H9 (cell line): Measurements from ENCODE around the gene SERINC3. TPM values are rescaled to one million over a fixed set of nuclear protein-coding genes. Genes with fewer than 3 reads are reported as not detected.

Experiments used
- DNase-seq: peaks from one replicate; pipeline ENCODE4 v3.0.0-alpha.2; 2017
- H2AFZ ChIP-seq: one replicate; pipeline ENCODE4 v1.6.1; 2013; ENCODE audit warnings: mild to moderate bottlenecking, low read length, control low read depth, moderate library complexity
- H2AK5ac ChIP-seq: 2 replicates; pipeline ENCODE4 v1.6.1; 2013; ENCODE audit warnings: low read length, control low read depth, mixed read lengths; ENCODE audit not compliant: insufficient read length
- H2BK120ac ChIP-seq: one replicate; pipeline ENCODE4 v1.6.1; 2013; ENCODE audit warnings: low read depth, mild to moderate bottlenecking, low read length, control low read depth, inconsistent platforms; ENCODE audit not compliant: poor library complexity, severe bottlenecking
- H2BK12ac ChIP-seq: 2 replicates; pipeline ENCODE4 v1.6.1; 2013; ENCODE audit warnings: low read length, control low read depth, mixed read lengths, low read depth; ENCODE audit not compliant: insufficient read length
- H2BK15ac ChIP-seq: 2 replicates; pipeline ENCODE4 v1.6.1; 2013; ENCODE audit warnings: low read depth, low read length, control low read depth
- H2BK20ac ChIP-seq: one replicate; pipeline ENCODE4 v1.6.1; 2013; ENCODE audit warnings: low read depth, mild to moderate bottlenecking, low read length, control low read depth, inconsistent platforms; ENCODE audit not compliant: poor library complexity, severe bottlenecking
- H2BK5ac ChIP-seq: 2 replicates; pipeline ENCODE4 v1.6.1; 2013; ENCODE audit warnings: low read length, control low read depth, mixed read lengths; ENCODE audit not compliant: insufficient read length
- H3K14ac ChIP-seq: 2 replicates; pipeline ENCODE4 v1.6.1; 2013; ENCODE audit warnings: low read length, control low read depth; ENCODE audit not compliant: insufficient read depth
- H3K18ac ChIP-seq: 2 replicates; pipeline ENCODE4 v1.6.1; 2013; ENCODE audit warnings: low read depth, mild to moderate bottlenecking, mixed read lengths, low read length, control low read depth; ENCODE audit not compliant: insufficient read length
- H3K23ac ChIP-seq: 2 replicates; pipeline ENCODE4 v1.6.1; 2013; ENCODE audit warnings: low read length, control low read depth, mixed read lengths, low read depth; ENCODE audit not compliant: insufficient read length
- H3K23me2 ChIP-seq: 2 replicates; pipeline ENCODE4 v1.6.1; 2013; ENCODE audit warnings: low read depth, mild to moderate bottlenecking, mixed read lengths, low read length, control low read depth; ENCODE audit not compliant: insufficient read length, poor library complexity, severe bottlenecking
- H3K27ac ChIP-seq: 2 replicates; pipeline ENCODE4 v1.5.1; 2013; ENCODE audit warnings: low read length, control low read depth, mixed read lengths, low read depth; ENCODE audit not compliant: insufficient read length
- H3K27me3 ChIP-seq: 2 replicates; pipeline ENCODE4 v1.6.1; 2013; ENCODE audit warnings: low read length, control low read depth, inconsistent platforms; ENCODE audit not compliant: insufficient read depth
- H3K4ac ChIP-seq: 2 replicates; pipeline ENCODE4 v1.6.1; 2013; ENCODE audit warnings: low read depth, mild to moderate bottlenecking, control low read depth, inconsistent platforms, low read length, moderate library complexity
- H3K4me1 ChIP-seq: 2 replicates; pipeline ENCODE4 v1.6.1; 2013; ENCODE audit warnings: low read length, control low read depth, inconsistent platforms; ENCODE audit not compliant: insufficient read depth
- H3K4me2 ChIP-seq: 2 replicates; pipeline ENCODE4 v1.6.1; 2013; ENCODE audit warnings: low read length, control low read depth, mixed read lengths; ENCODE audit not compliant: insufficient read length, insufficient read depth
- H3K56ac ChIP-seq: 2 replicates; pipeline ENCODE4 v1.6.1; 2013; ENCODE audit warnings: low read depth, mild to moderate bottlenecking, mixed read lengths, low read length, control low read depth; ENCODE audit not compliant: insufficient read length
- H3K79me1 ChIP-seq: 2 replicates; pipeline ENCODE4 v1.6.1; 2013; ENCODE audit warnings: low read depth, mild to moderate bottlenecking, moderate library complexity, low read length, control low read depth, inconsistent platforms; ENCODE audit not compliant: insufficient read depth, poor library complexity, severe bottlenecking
- H3K79me2 ChIP-seq: 2 replicates; pipeline ENCODE4 v1.6.1; 2013; ENCODE audit warnings: low read length, control low read depth, inconsistent platforms; ENCODE audit not compliant: insufficient read depth
- H3K9ac ChIP-seq: 2 replicates; pipeline ENCODE4 v1.6.1; 2013; ENCODE audit warnings: low read length, control low read depth, mixed read lengths; ENCODE audit not compliant: insufficient read length; ENCODE audit errors: extremely low read depth
- H3K9me3 ChIP-seq: one replicate; pipeline ENCODE4 v1.6.1; 2013; ENCODE audit warnings: low read depth, low read length, inconsistent platforms; ENCODE audit not compliant: control insufficient read depth
- H3T11ph ChIP-seq: one replicate; pipeline ENCODE4 v1.6.1; 2013; ENCODE audit warnings: mild to moderate bottlenecking, low read length, control low read depth, inconsistent platforms
- H4K20me1 ChIP-seq: one replicate; pipeline ENCODE4 v1.6.1; 2013; ENCODE audit not compliant: control insufficient read depth, insufficient read length, insufficient read depth
- H4K5ac ChIP-seq: 2 replicates; pipeline ENCODE4 v1.6.1; 2013; ENCODE audit warnings: low read depth, mild to moderate bottlenecking, mixed read lengths, low read length, control low read depth; ENCODE audit not compliant: insufficient read length
- H4K8ac ChIP-seq: replicated peaks from 2 replicates; pipeline ENCODE4 v1.6.1; 2013; ENCODE audit warnings: low read length, control low read depth, mixed read lengths, low read depth; ENCODE audit not compliant: insufficient read length
- H4K91ac ChIP-seq: 2 replicates; pipeline ENCODE4 v1.6.1; 2013; ENCODE audit warnings: low read depth, mild to moderate bottlenecking, moderate library complexity, mixed read lengths, low read length, control low read depth; ENCODE audit not compliant: insufficient read length
- H3K27ac Mint-ChIP-seq, 3 experiments: 2 replicates in 2 of 3; 3 replicates in 1 of 3; pipeline ENCODE4 v1.8.0; 2020 to 2021; ENCODE audit warnings: mixed read lengths in 3 of 3, mild to moderate bottlenecking in 1 of 3, moderate library complexity in 1 of 3
- H3K27me3 Mint-ChIP-seq: 2 replicates; pipeline ENCODE4 v1.8.0; 2021; ENCODE audit warnings: low read depth, mild to moderate bottlenecking, moderate library complexity, mixed read lengths
- H3K36me3 Mint-ChIP-seq, 3 experiments: 2 replicates in 2 of 3; 3 replicates in 1 of 3; pipeline ENCODE4 v1.8.0; 2020 to 2021; ENCODE audit warnings: low read depth in 3 of 3, mixed read lengths in 3 of 3; ENCODE audit not compliant: insufficient read depth in 1 of 3
- H3K4me1 Mint-ChIP-seq, 2 experiments: 2 replicates each; pipeline ENCODE4 v1.8.0; 2020; ENCODE audit warnings: mixed read lengths in 2 of 2
- H3K4me3 Mint-ChIP-seq, 2 experiments: 2 replicates in 1 of 2; 3 replicates in 1 of 2; pipeline ENCODE4 v1.8.0; 2020 to 2021; ENCODE audit warnings: mild to moderate bottlenecking in 2 of 2, mixed read lengths in 2 of 2, moderate library complexity in 1 of 2
- H3K9me3 Mint-ChIP-seq, 2 experiments: 2 replicates in 1 of 2; 3 replicates in 1 of 2; pipeline ENCODE4 v1.8.0; 2020; ENCODE audit warnings: mild to moderate bottlenecking in 2 of 2, mixed read lengths in 2 of 2, moderate library complexity in 1 of 2
- CTCF ChIP-seq: fragments of 200-600 bp; sonication (generic); conservative IDR thresholded peaks from 3 replicates; pipeline ENCODE4 v1.8.0; 2021; ENCODE audit warnings: antibody characterized with exemption, mild to moderate bottlenecking
- WGBS: extraction: QIAGEN DNeasy Blood & Tissue Kit; methylation state at CpG from one replicate; pipeline ENCODE4 v1.1.7; 2013; ENCODE audit warnings: missing lambda C conversion rate, low lambda C conversion rate, mixed read lengths; ENCODE audit not compliant: insufficient read length; ENCODE audit errors: extremely low coverage; 5-methylcytosine and 5-hydroxymethylcytosine counted together
- total RNA-seq: library from RNA; stranded (reverse); gene quantifications from 2 replicates; pipeline ENCODE4 v1.2.1, GENCODE V29; 2021

The SERINC3 gene
- total RNA-seq, 1 experiment from 2014 or later, result 41.5 TPM

- Histone ChIP-seq H3K79me2 (no peaks in the 10 kb centered on the region), H3K9ac (no peak overlapping the region), H3K27me3 (no peaks in the 10 kb centered on the region), H4K8ac (no peak overlapping the region), H3K4me1 (no peaks in the 10 kb centered on the region), H2AFZ (no peak overlapping the region), H4K91ac (no peak overlapping the region), H3K23me2 (no peaks in the 10 kb centered on the region), H3K56ac (no peak overlapping the region), H2BK5ac (no peak overlapping the region), H3K18ac (no peak overlapping the region), H2BK20ac (no peak overlapping the region), H2BK15ac (no peak overlapping the region), H2AK5ac (no peak overlapping the region), H3K79me1 (no peaks in the 10 kb centered on the region), H4K5ac (no peak overlapping the region), H2BK12ac (no peak overlapping the region), H3K4ac (no peak overlapping the region), H3K4me2 (no peak overlapping the region), H3K27ac (no peak overlapping the region), H3K23ac (no peak overlapping the region), H3K9me3 (no peaks in the 10 kb centered on the region), H3K14ac (no peak overlapping the region), H4K20me1 (no peaks in the 10 kb centered on the region), H3T11ph (no peak overlapping the region), H2BK120ac (no peak overlapping the region)
- Mint-ChIP-seq H3K36me3 (no peaks in the 10 kb centered on the region), H3K27me3 (no peaks in the 10 kb centered on the region), H3K27ac (no peak overlapping the region), H3K4me1 (peaks cover 3 to 5% of the 10 kb centered on the region in 2 experiments; a peak in 1 of 4 replicates), H3K4me3 (no peak overlapping the region), H3K9me3 (no peaks in the 10 kb centered on the region)
- WGBS, result no CpG with 5 or more reads among the region's 2 CpGs
- no peak for TF ChIP-seq CTCF
- no peak for DNase-seq
These were observed 38.4 kb upstream of the SERINC3 start for GRCh38 chr20:44560229-44560628.
